ENCODE measurements around the gene SNHG17.

- TF ChIP-seq CTCF (conservative IDR thresholded peaks at IDR 0.05) (no peak), EZH2 (IDR thresholded peaks at IDR 0.05; ENCODE audit: low read depth) (no peak)
Measured at GRCh38 chr20:38426006-38426897, 8.9 kb downstream of the SNHG17 start.

Data from PC-9 (cell line).